ENCODE measurements around the gene PAFAH2. TPM values are rescaled to one million over a fixed set of nuclear protein-coding genes. Genes with fewer than 3 reads are reported as not detected.

The PAFAH2 gene
- total RNA-seq, 1 experiment from 2014 or later, result 8.4 TPM

DNA sequence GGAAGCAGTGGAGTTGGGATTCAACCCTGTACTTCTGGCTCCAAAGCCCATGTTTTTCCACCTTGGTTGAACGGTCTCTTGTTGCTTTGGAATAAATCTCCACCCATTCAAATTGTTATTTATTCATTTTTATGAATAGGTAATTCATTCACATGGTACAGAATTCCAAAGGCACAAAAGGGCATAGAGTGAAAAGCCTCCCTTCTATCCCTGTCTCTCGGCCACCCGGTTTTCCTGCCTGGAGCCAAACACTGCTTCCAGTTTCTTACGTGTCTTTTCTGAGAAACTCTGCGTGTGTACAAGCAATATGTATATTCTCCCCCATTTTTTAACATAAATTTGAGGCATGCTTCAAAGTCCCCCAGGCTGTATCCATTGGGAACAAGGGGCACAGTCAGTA, 27.7 kb upstream of the PAFAH2 start:
- Mint-ChIP-seq H3K27me3 (ENCODE audit: unreplicated experiment) (peaks cover 37% of the 10 kb centered on the region), H3K4me1 (ENCODE audit: low read depth, unreplicated experiment) (no peaks in the 10 kb centered on the region), H3K9me3 (ENCODE audit: low read depth, unreplicated experiment) (no peaks in the 10 kb centered on the region), H3K27ac (ENCODE audit: unreplicated experiment) (no peak overlapping the region), H3K4me3 (ENCODE audit: low read depth, unreplicated experiment) (no peak overlapping the region), H3K36me3 (ENCODE audit: insufficient read depth, unreplicated experiment) (no peaks in the 10 kb centered on the region)
- TF ChIP-seq, protein P1, sequence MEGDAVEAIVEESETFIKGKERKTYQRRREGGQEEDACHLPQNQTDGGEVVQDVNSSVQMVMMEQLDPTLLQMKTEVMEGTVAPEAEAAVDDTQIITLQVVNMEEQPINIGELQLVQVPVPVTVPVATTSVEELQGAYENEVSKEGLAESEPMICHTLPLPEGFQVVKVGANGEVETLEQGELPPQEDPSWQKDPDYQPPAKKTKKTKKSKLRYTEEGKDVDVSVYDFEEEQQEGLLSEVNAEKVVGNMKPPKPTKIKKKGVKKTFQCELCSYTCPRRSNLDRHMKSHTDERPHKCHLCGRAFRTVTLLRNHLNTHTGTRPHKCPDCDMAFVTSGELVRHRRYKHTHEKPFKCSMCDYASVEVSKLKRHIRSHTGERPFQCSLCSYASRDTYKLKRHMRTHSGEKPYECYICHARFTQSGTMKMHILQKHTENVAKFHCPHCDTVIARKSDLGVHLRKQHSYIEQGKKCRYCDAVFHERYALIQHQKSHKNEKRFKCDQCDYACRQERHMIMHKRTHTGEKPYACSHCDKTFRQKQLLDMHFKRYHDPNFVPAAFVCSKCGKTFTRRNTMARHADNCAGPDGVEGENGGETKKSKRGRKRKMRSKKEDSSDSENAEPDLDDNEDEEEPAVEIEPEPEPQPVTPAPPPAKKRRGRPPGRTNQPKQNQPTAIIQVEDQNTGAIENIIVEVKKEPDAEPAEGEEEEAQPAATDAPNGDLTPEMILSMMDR (IDR thresholded peaks at IDR 0.05; ENCODE audit: unreplicated experiment), result no peak
- intact Hi-C loops (cut with micrococcal nuclease; ENCODE audit: unreplicated experiment), result no loop called here
- no peak for DNase-seq
- no TSS peak for BruUV-seq (replicated peaks)
- CTCF ChIA-PET, result no interaction called here

DNA sequence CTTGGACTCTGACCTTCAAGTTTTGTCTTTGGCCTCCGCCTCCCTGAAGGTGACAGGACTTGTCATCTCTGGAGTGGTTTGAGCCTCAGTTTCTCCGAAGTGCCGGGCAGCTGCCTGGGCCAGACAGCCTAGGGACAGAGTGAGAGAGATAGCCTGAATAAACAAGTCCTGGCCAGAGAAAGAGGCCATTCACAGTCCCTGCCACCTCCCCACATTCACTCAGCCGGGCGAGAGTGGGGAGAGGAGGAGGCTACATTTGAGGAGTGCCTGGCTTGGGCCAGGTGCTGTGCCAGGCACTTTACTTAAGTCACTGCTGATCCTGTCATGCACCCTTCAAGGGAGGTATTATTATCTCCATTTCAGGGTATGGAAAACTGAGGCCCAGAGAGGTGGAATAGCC, 27.2 kb upstream of the PAFAH2 start:
- no peaks in the 10 kb centered on the region for H3K4me1 Mint-ChIP-seq (ENCODE audit: low read depth, unreplicated experiment)
- intact Hi-C loops (cut with micrococcal nuclease; ENCODE audit: unreplicated experiment), result no loop called here
- no peak overlapping the region for H3K4me3 Mint-ChIP-seq (ENCODE audit: low read depth, unreplicated experiment)

GRCh38 chr1:26023826-26024225, 26.0 kb upstream of the PAFAH2 start:
- Mint-ChIP-seq H3K36me3 (ENCODE audit: insufficient read depth, unreplicated experiment) (no peaks in the 10 kb centered on the region), H3K4me3 (ENCODE audit: low read depth, unreplicated experiment) (no peak overlapping the region), H3K27ac (ENCODE audit: unreplicated experiment) (no peak overlapping the region), H3K4me1 (ENCODE audit: low read depth, unreplicated experiment) (peaks cover under 1% of the 10 kb centered on the region), H3K27me3 (ENCODE audit: unreplicated experiment) (peaks cover 30% of the 10 kb centered on the region), H3K9me3 (ENCODE audit: low read depth, unreplicated experiment) (no peaks in the 10 kb centered on the region)
- intact Hi-C loops (cut with micrococcal nuclease; ENCODE audit: unreplicated experiment), result no loop called here
- BruUV-seq (replicated peaks), result no TSS peak
- CTCF ChIA-PET, result no interaction called here
- no peak for DNase-seq
- TF ChIP-seq, protein P1 (IDR thresholded peaks at IDR 0.05; ENCODE audit: unreplicated experiment), result no peak

More for the DNA sequence above, 27.2 kb upstream of the PAFAH2 start:
- peaks cover 37% of the 10 kb centered on the region for H3K27me3 Mint-ChIP-seq (ENCODE audit: unreplicated experiment)
- no peak for DNase-seq
- H3K27ac Mint-ChIP-seq (ENCODE audit: unreplicated experiment), result no peak overlapping the region
- CTCF ChIA-PET, result no interaction called here
- H3K36me3 Mint-ChIP-seq (ENCODE audit: insufficient read depth, unreplicated experiment), result no peaks in the 10 kb centered on the region
- TF ChIP-seq, protein P1 (IDR thresholded peaks at IDR 0.05; ENCODE audit: unreplicated experiment), result no peak
- BruUV-seq (replicated peaks), result no TSS peak
- H3K9me3 Mint-ChIP-seq (ENCODE audit: low read depth, unreplicated experiment), result no peaks in the 10 kb centered on the region

- Mint-ChIP-seq H3K4me3 (ENCODE audit: low read depth, unreplicated experiment) (no peak overlapping the region), H3K36me3 (ENCODE audit: insufficient read depth, unreplicated experiment) (peaks cover 5% of the 10 kb centered on the region), H3K27me3 (ENCODE audit: unreplicated experiment) (peaks cover 23% of the 10 kb centered on the region), H3K27ac (ENCODE audit: unreplicated experiment) (no peak overlapping the region), H3K4me1 (ENCODE audit: low read depth, unreplicated experiment) (peaks cover 6% of the 10 kb centered on the region), H3K9me3 (ENCODE audit: low read depth, unreplicated experiment) (no peaks in the 10 kb centered on the region)
- no TSS peak for BruUV-seq (replicated peaks)
- CTCF ChIA-PET, result no interaction called here
- intact Hi-C loops (cut with micrococcal nuclease; ENCODE audit: unreplicated experiment), result no loop called here
- TF ChIP-seq, protein P1 (IDR thresholded peaks at IDR 0.05; ENCODE audit: unreplicated experiment), result no peak
- DNase-seq, result no peak
Measured at GRCh38 chr1:26023009-26023408, 25.1 kb upstream of the PAFAH2 start.

Data from Calu3 (cell line).